Liver (tissue), 2 donors: ENCODE data around the gene OR1J1.

ENCODE experiments used
- YY1 ChIP-seq: IDR thresholded peaks from 2 replicates; pipeline ENCODE4 v1.6.1; 2016; ENCODE audit warnings: antibody characterized with exemption, mild to moderate bottlenecking
- TF ChIP-seq, protein P1 (sequence below): fragments of 150-350 bp; IDR thresholded peaks from 2 replicates; pipeline ENCODE4 v1.5.1; 2017; ENCODE audit warnings: improper control_type of control experiment, low read depth, low read length; ENCODE audit not compliant: missing input control
- donor health status: healthy.

DNA sequence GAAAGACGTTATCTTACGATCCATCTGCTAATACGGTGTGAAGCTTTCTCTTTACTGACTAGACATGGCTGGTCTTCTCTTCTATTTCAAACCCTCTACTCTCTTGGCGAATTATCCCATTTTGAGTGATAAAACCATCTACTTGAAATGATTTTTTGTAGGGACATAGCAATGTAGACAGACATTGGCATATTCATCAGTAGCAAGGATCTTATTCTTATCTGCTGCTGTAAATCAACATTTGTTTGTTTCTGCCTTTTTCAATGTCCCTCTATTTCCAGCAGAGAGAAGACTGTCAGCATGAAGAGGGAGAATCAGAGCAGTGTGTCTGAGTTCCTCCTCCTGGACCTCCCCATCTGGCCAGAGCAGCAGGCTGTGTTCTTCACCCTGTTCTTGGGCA, 41.1 kb upstream of the OR1J1 start, which contains the start of gene OR1J4:
- TF ChIP-seq, protein P1, sequence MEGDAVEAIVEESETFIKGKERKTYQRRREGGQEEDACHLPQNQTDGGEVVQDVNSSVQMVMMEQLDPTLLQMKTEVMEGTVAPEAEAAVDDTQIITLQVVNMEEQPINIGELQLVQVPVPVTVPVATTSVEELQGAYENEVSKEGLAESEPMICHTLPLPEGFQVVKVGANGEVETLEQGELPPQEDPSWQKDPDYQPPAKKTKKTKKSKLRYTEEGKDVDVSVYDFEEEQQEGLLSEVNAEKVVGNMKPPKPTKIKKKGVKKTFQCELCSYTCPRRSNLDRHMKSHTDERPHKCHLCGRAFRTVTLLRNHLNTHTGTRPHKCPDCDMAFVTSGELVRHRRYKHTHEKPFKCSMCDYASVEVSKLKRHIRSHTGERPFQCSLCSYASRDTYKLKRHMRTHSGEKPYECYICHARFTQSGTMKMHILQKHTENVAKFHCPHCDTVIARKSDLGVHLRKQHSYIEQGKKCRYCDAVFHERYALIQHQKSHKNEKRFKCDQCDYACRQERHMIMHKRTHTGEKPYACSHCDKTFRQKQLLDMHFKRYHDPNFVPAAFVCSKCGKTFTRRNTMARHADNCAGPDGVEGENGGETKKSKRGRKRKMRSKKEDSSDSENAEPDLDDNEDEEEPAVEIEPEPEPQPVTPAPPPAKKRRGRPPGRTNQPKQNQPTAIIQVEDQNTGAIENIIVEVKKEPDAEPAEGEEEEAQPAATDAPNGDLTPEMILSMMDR = no peak
- TF ChIP-seq YY1 = no peak
